Kidney capillary endothelial cell (primary cell): ENCODE data around the gene TTC33.
"Not testable (repeated sequence)": the region's sequence is repeated elsewhere in the genome, so short reads cannot be mapped to it uniquely, and the experiment has no call there.

Experiments
- DNase-seq: peaks from one replicate; pipeline ENCODE4 v3.0.0-alpha.2; 2018; ENCODE audit warnings: low spot score

The TTC33 gene

GRCh38 chr5:40652441-40653220, 103.1 kb downstream of the TTC33 start:
- no peak for DNase-seq

- DNase-seq, result no peak
Observed at GRCh38 chr5:40651201-40651600, 104.6 kb downstream of the TTC33 start.

- no peak for DNase-seq
Observed at GRCh38 chr5:40649463-40650030, 106.2 kb downstream of the TTC33 start.

GRCh38 chr5:40648150-40648549, 107.6 kb downstream of the TTC33 start:
- no peak for DNase-seq

GRCh38 chr5:40646266-40646665, 109.5 kb downstream of the TTC33 start:
- no peak for DNase-seq

- DNase-seq, result not testable (repeated sequence)
Observed at GRCh38 chr5:40639531-40639930, 116.2 kb downstream of the TTC33 start.

- DNase-seq, result no peak
Observed at GRCh38 chr5:40634593-40634992, 121.2 kb downstream of the TTC33 start.

- no peak for DNase-seq
Observed at GRCh38 chr5:40634154-40634553, 121.6 kb downstream of the TTC33 start.

GRCh38 chr5:40631236-40631635, 124.5 kb downstream of the TTC33 start:
- no peak for DNase-seq

GRCh38 chr5:40630126-40630525, 125.6 kb downstream of the TTC33 start:
- no peak for DNase-seq

- no peak for DNase-seq
Observed at GRCh38 chr5:40628407-40628806, 127.4 kb downstream of the TTC33 start.

- DNase-seq, result no peak
Observed at GRCh38 chr5:40627706-40628105, 128.1 kb downstream of the TTC33 start.

- DNase-seq, result no peak
Observed at GRCh38 chr5:40626801-40627200, 129.0 kb downstream of the TTC33 start.

- no peak for DNase-seq
Observed at GRCh38 chr5:40623480-40624420, 132.0 kb downstream of the TTC33 start.

GRCh38 chr5:40622463-40623252, 133.1 kb downstream of the TTC33 start:
- DNase-seq, result no peak

- DNase-seq, result no peak
Observed at GRCh38 chr5:40619421-40619820, 136.3 kb downstream of the TTC33 start.

GRCh38 chr5:40618926-40619325, 136.8 kb downstream of the TTC33 start:
- DNase-seq, result no peak

GRCh38 chr5:40616781-40617180, 139.0 kb downstream of the TTC33 start:
- DNase-seq, result no peak

GRCh38 chr5:40615586-40616170, 140.1 kb downstream of the TTC33 start:
- DNase-seq, result no peak

GRCh38 chr5:40614923-40615585, 140.7 kb downstream of the TTC33 start:
- no peak for DNase-seq

GRCh38 chr5:40614466-40614865, 141.3 kb downstream of the TTC33 start:
- DNase-seq, result no peak
